Muscle of leg (tissue), 11 donors: ENCODE results near the gene ANGPTL4. TPM values are rescaled to one million over a fixed set of nuclear protein-coding genes. Genes with fewer than 3 reads are reported as not detected.
A peak's percentile ranks its signal among the peaks of the same experiment; 100 is the strongest.

Experiments
- DNase-seq: peaks from one replicate; pipeline ENCODE4 v3.0.0; 2013
- H3K27ac ChIP-seq: one replicate; pipeline ENCODE4 v1.5.1; 2013; ENCODE audit warnings: mild to moderate bottlenecking, low read length, control low read depth
- H3K27me3 ChIP-seq: one replicate; pipeline ENCODE4 v1.6.1; 2013; ENCODE audit warnings: low read length; ENCODE audit not compliant: control insufficient read depth, insufficient read depth
- H3K36me3 ChIP-seq: one replicate; pipeline ENCODE4 v1.6.1; 2013; ENCODE audit warnings: low read length; ENCODE audit not compliant: control insufficient read depth, insufficient read depth
- H3K4me1 ChIP-seq: one replicate; pipeline ENCODE4 v1.6.1; 2013; ENCODE audit warnings: low read length; ENCODE audit not compliant: control insufficient read depth, insufficient read depth
- H3K4me3 ChIP-seq: one replicate; pipeline ENCODE4 v1.5.1; 2013; ENCODE audit warnings: low read length, control low read depth
- H3K9me3 ChIP-seq: replicated peaks from 2 replicates; pipeline ENCODE4 v1.6.1; 2013; ENCODE audit warnings: low read depth, low read length; ENCODE audit not compliant: control insufficient read depth
- WGBS: methylation state at CpG from one replicate; pipeline ENCODE4 v1.1.5; 2013; ENCODE audit warnings: missing lambda C conversion rate; ENCODE audit not compliant: insufficient coverage; 5-methylcytosine and 5-hydroxymethylcytosine counted together
- polyA plus RNA-seq, 8 donors: library from polyadenylated mRNA; unstranded; fragments of 120-200 nt; gene quantifications; one replicate each; pipeline versions ENCODE4 v1.2.1 to v1.2.3, GENCODE V29; 2013; ENCODE audit warnings: inconsistent platforms in 1 of 8, low replicate concordance in 1 of 8; ENCODE audit not compliant: insufficient read length in 8 of 8, insufficient read depth in 1 of 8
- total RNA-seq: library from RNA; stranded (reverse); fragments of 120-200 nt; gene quantifications from one replicate; pipeline ENCODE4 v1.2.4, GENCODE V29; 2013

The ANGPTL4 gene
- total and polyA plus RNA-seq, 9 donors = 1.2 to 2.2 (median 1.9) TPM

DNA sequence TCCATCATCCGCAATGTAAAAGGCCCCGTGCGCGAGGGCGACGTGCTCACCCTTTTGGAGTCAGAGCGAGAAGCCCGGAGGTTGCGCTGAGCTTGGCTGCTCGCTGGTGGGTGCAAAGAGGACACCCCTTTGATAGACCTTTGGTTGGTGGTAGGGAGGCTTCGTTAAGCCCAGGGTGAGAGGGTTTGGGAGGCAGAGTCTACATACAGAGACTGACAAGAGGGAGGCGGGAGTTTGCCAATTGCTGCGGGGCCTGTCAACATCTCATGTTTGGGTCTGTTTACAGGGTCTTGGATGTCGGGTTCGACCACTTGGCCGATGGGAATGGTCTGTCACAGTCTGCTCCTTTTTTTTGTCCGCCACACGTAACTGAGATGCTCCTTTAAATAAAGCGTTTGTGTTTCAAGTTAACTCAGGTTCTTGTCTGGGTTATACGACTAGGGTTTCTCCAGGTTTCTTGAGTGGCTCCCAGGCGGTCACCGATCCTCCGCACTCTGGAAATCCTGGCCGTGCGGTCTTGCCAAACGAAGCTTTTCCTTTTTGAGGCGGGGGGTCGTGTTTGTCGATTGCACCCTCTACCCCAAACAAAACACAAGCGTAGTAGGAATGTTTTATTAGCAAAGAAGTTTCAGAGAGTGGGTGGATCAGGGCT, 41.8 kb upstream of the ANGPTL4 start:
- 3% methylated on average over 11 of the region's 30 CpGs for WGBS
- Histone ChIP-seq H3K27ac (peak overlapping the region; percentile 83), H3K36me3 (peaks cover 22% of the 10 kb centered on the region), H3K9me3 (peaks cover 4% of the 10 kb centered on the region), H3K27me3 (no peaks in the 10 kb centered on the region), H3K4me1 (peaks cover 23% of the 10 kb centered on the region), H3K4me3 (peak overlapping the region; percentile 87)
- DNase-seq = no peak

DNA sequence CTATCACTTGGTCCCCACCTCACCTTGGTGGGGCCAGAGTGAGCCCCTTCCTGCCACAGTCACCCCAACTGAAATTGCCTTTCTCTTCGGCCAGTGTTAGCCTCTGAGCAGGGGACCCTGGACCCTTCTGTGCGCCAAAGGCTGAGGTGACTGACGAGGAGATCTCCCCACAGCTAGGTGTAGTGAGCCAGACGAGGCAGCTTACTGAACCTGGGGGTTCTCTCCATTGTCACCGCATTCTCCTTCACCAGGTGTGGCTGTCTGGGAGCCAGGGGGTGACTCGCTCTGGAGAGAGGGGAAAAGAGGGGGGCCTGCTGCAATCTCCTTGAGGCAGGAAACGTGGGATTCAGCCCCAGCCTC, 41.3 kb upstream of the ANGPTL4 start:
- H3K4me3 ChIP-seq = peak overlapping the region; percentile 87
- WGBS = 69% methylated on average over 4 of the region's 7 CpGs
- peaks cover 23% of the 10 kb centered on the region for H3K4me1 ChIP-seq
- H3K27me3 ChIP-seq = peaks cover under 1% of the 10 kb centered on the region
- no peak overlapping the region for H3K27ac ChIP-seq
- peaks cover 4% of the 10 kb centered on the region for H3K9me3 ChIP-seq
- H3K36me3 ChIP-seq = peaks cover 21% of the 10 kb centered on the region
- DNase-seq = no peak

DNA sequence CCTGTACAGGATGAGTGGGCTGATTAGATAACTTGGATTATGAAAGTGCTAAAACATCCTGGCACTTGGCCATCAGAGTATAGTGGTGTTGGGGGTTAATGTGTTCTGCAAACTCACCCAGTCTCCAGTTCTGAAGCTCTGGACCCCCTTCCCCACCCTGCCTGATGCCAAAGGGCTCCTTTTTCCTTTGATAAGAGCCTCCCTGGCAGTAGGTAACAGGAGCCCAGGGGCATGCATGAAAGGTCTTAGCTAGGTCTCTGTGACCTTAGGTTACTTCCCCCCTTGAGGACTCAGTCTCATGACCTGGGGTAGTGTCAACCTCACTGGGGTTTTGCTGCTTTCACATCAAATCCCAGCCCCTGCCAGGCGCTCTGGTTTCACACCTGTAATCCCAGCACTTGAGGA, 40.2 kb upstream of the ANGPTL4 start:
- Histone ChIP-seq H3K36me3 (peaks cover 19% of the 10 kb centered on the region), H3K9me3 (peaks cover 4% of the 10 kb centered on the region), H3K4me3 (no peak overlapping the region), H3K27ac (no peak overlapping the region), H3K4me1 (peaks cover 23% of the 10 kb centered on the region), H3K27me3 (peaks cover 4% of the 10 kb centered on the region)
- no peak for DNase-seq
- 100% methylated on average over 1 of the region's 1 CpG for WGBS

- Histone ChIP-seq H3K27ac (no peak overlapping the region), H3K9me3 (peaks cover 4% of the 10 kb centered on the region), H3K4me3 (no peak overlapping the region), H3K36me3 (peaks cover 19% of the 10 kb centered on the region), H3K27me3 (peaks cover 4% of the 10 kb centered on the region), H3K4me1 (peaks cover 23% of the 10 kb centered on the region)
- DNase-seq = no peak
- 66% methylated on average over 17 of the region's 17 CpGs for WGBS
These were observed 39.5 kb upstream of the ANGPTL4 start for GRCh38 chr19:8324186-8325050.

GRCh38 chr19:8325454-8325853, 38.5 kb upstream of the ANGPTL4 start:
- DNase-seq = no peak
- WGBS = 100% methylated on average over 2 of the region's 3 CpGs
- no peak overlapping the region for H3K4me3 ChIP-seq
- no peak overlapping the region for H3K27ac ChIP-seq
- peaks cover 14% of the 10 kb centered on the region for H3K4me1 ChIP-seq
- H3K9me3 ChIP-seq = peaks cover 4% of the 10 kb centered on the region
- peaks cover 19% of the 10 kb centered on the region for H3K36me3 ChIP-seq
- peaks cover 6% of the 10 kb centered on the region for H3K27me3 ChIP-seq

DNA sequence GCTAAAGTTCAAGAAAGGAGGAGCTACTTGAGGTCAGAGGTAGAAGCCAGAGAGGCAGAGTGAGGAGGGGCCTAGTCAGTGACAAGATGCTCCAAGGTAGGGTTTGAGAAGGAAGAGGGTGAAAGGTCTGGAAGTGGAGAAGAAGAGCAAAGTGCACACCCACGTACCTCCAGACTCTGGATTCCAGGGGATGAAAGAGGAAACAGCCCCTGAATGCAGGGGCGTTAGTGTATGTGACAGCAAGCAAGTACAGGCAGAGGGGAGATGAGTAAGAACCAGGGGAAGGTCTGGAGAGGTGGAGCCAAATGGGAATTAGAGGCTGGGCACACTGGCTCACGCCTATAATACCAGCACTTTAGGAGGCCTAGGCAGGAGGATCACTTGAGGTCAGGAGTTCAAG, 34.0 kb upstream of the ANGPTL4 start:
- Histone ChIP-seq H3K36me3 (no peaks in the 10 kb centered on the region), H3K9me3 (peaks cover 4% of the 10 kb centered on the region), H3K4me1 (peaks cover 16% of the 10 kb centered on the region), H3K4me3 (no peak overlapping the region), H3K27ac (no peak overlapping the region), H3K27me3 (peaks cover 44% of the 10 kb centered on the region)
- WGBS = 72% methylated on average over 3 of the region's 3 CpGs
- no peak for DNase-seq

DNA sequence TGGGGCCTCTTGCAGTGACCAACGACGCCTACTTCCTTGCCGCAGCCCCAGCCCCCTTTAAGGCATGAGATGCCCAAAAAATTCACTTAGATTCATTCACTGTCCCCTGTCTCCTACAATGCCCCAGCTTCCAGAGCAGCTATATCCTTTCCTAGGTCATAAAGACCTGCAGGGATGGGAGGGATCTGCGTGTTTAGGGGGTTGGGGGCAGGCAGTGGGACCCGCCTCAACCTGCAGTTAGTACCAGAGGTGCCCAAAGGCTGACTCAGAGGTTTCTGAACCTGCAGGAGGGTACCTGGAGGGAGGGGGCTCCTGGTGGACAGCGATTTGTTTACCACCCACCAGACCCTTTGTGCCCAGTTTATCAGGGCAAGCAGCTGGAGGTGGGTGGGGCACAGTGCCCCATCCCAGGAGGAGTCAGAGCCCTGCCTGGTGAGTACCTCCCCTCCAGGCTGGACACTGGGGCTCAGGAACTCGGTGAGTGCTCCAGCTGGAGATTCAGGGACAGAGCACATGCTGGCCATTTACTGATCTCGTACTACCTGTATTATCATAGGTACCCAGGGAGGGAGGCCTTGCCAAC, 32.6 kb upstream of the ANGPTL4 start:
- Histone ChIP-seq H3K36me3 (no peaks in the 10 kb centered on the region), H3K4me3 (no peak overlapping the region), H3K27me3 (peaks cover 52% of the 10 kb centered on the region), H3K4me1 (peaks cover 16% of the 10 kb centered on the region), H3K27ac (no peak overlapping the region), H3K9me3 (peaks cover 4% of the 10 kb centered on the region)
- no peak for DNase-seq
- WGBS = 80% methylated on average over 3 of the region's 8 CpGs

GRCh38 chr19:8332976-8333766, 30.8 kb upstream of the ANGPTL4 start:
- Histone ChIP-seq H3K9me3 (no peaks in the 10 kb centered on the region), H3K27me3 (peaks cover 64% of the 10 kb centered on the region), H3K4me3 (no peak overlapping the region), H3K36me3 (no peaks in the 10 kb centered on the region), H3K4me1 (peaks cover 16% of the 10 kb centered on the region), H3K27ac (no peak overlapping the region)
- no peak for DNase-seq
- 21% methylated on average over 52 of the region's 52 CpGs for WGBS

- H3K4me1 ChIP-seq = peaks cover 16% of the 10 kb centered on the region
- no peak overlapping the region for H3K4me3 ChIP-seq
- DNase-seq = no peak
- no peaks in the 10 kb centered on the region for H3K36me3 ChIP-seq
- 16% methylated on average over 32 of the region's 48 CpGs for WGBS
- peak overlapping the region; percentile 13 for H3K27ac ChIP-seq
- H3K9me3 ChIP-seq = no peaks in the 10 kb centered on the region
- peaks cover 68% of the 10 kb centered on the region for H3K27me3 ChIP-seq
These were observed 30.0 kb upstream of the ANGPTL4 start for GRCh38 chr19:8333767-8334457.
